Suppressor macrophage (primary cell): ENCODE data around the gene AJAP1.

ENCODE experiments used
- DNase-seq, 4 experiments: peaks; one replicate each; pipeline ENCODE4 v3.0.0-alpha.2; 2020 to 2022

The AJAP1 gene

GRCh38 chr1:4703646-4704045 lies 49.2 kb downstream of the AJAP1 start:
- no peak for DNase-seq

GRCh38 chr1:4708840-4709507 lies 54.6 kb downstream of the AJAP1 start:
- DNase-seq, result no peak

GRCh38 chr1:4709641-4710040 lies 55.2 kb downstream of the AJAP1 start:
- no peak for DNase-seq

- no peak for DNase-seq
Measured at GRCh38 chr1:4710592-4711415, 56.4 kb downstream of the AJAP1 start.

GRCh38 chr1:4711416-4712275 lies 57.2 kb downstream of the AJAP1 start:
- no peak for DNase-seq

- DNase-seq, result no peak
Measured at GRCh38 chr1:4713669-4714068, 59.3 kb downstream of the AJAP1 start.

GRCh38 chr1:4716406-4716805 lies 62.0 kb downstream of the AJAP1 start:
- DNase-seq, result no peak

GRCh38 chr1:4718071-4718470 lies 63.7 kb downstream of the AJAP1 start:
- no peak for DNase-seq

- DNase-seq, result no peak
Measured at GRCh38 chr1:4723106-4723505, 68.7 kb downstream of the AJAP1 start.

- no peak for DNase-seq
Measured at GRCh38 chr1:4724001-4724400, 69.6 kb downstream of the AJAP1 start.

- DNase-seq, result peak in 1 of 4 experiments; percentile 14
Measured at GRCh38 chr1:4724695-4725250, 70.4 kb downstream of the AJAP1 start.

GRCh38 chr1:4725416-4725815 lies 71.0 kb downstream of the AJAP1 start:
- DNase-seq, result no peak

- DNase-seq, result no peak
Measured at GRCh38 chr1:4726620-4727341, 72.4 kb downstream of the AJAP1 start.

- no peak for DNase-seq
Measured at GRCh38 chr1:4728319-4729089, 74.1 kb downstream of the AJAP1 start.

GRCh38 chr1:4729090-4729471 lies 74.7 kb downstream of the AJAP1 start:
- DNase-seq, result no peak

- no peak for DNase-seq
Measured at GRCh38 chr1:4730078-4730477, 75.7 kb downstream of the AJAP1 start.

GRCh38 chr1:4733446-4734177 lies 79.2 kb downstream of the AJAP1 start:
- no peak for DNase-seq

- DNase-seq, result no peak
Measured at GRCh38 chr1:4734219-4734618, 79.8 kb downstream of the AJAP1 start.

- no peak for DNase-seq
Measured at GRCh38 chr1:4734791-4735190, 80.4 kb downstream of the AJAP1 start.

GRCh38 chr1:4736254-4736653 lies 81.8 kb downstream of the AJAP1 start:
- peak; percentile 37 to 88 (median 69) for DNase-seq
